GM23338 (cell line): ENCODE results near the gene SEPTIN11. TPM values are rescaled to one million over a fixed set of nuclear protein-coding genes. Genes with fewer than 3 reads are reported as not detected.

Experiments
- ATAC-seq: fragments of 200-7000 bp; cut with Tn5 transposase; 3 replicates; pipeline ENCODE4 v1.9.1; 2020
- DNase-seq: peaks from one replicate; pipeline ENCODE4 v3.0.0-alpha.2; 2015; ENCODE audit warnings: low spot score
- H2AFZ ChIP-seq: fragments of 200-600 bp; sonication (generic); 2 replicates; pipeline ENCODE4 v1.8.0; 2016; ENCODE audit warnings: antibody characterized with exemption, mild to moderate bottlenecking, moderate library complexity
- H3F3A ChIP-seq: fragments of 200-600 bp; sonication (generic); replicated peaks from 2 replicates; pipeline ENCODE4 v1.8.0; 2017; ENCODE audit warnings: antibody characterized with exemption, mixed run types, low read depth
- H3K27ac ChIP-seq: fragments of 200-600 bp; sonication (generic); 2 replicates; pipeline ENCODE4 v1.6.1; 2016; ENCODE audit warnings: low read depth
- H3K27me3 ChIP-seq: fragments of 200-600 bp; sonication (generic); 2 replicates; pipeline ENCODE4 v1.8.0; 2016; ENCODE audit warnings: mild to moderate bottlenecking, mixed run types, moderate library complexity; ENCODE audit not compliant: insufficient read depth
- H3K36me3 ChIP-seq: fragments of 200-600 bp; sonication (generic); 2 replicates; pipeline ENCODE4 v1.8.0; 2016; ENCODE audit warnings: mild to moderate bottlenecking; ENCODE audit not compliant: insufficient read depth
- H3K4me1 ChIP-seq: fragments of 200-600 bp; sonication (generic); 2 replicates; pipeline ENCODE4 v1.8.0; 2016; ENCODE audit warnings: mild to moderate bottlenecking, moderate library complexity; ENCODE audit not compliant: insufficient read depth
- H3K4me2 ChIP-seq: fragments of 200-600 bp; sonication (generic); 2 replicates; pipeline ENCODE4 v1.7.1; 2017; ENCODE audit warnings: mixed run types
- H3K4me3 ChIP-seq: fragments of 200-600 bp; sonication (generic); 2 replicates; pipeline ENCODE4 v1.6.1; 2016; ENCODE audit warnings: mixed run types
- H3K79me2 ChIP-seq: fragments of 200-600 bp; sonication (generic); replicated peaks from 2 replicates; pipeline ENCODE4 v1.8.0; 2017; ENCODE audit warnings: mild to moderate bottlenecking; ENCODE audit not compliant: insufficient read depth
- H3K9me2 ChIP-seq: fragments of 200-600 bp; sonication (generic); 2 replicates; pipeline ENCODE4 v1.8.0; 2017; ENCODE audit not compliant: insufficient read depth
- H4K20me1 ChIP-seq: fragments of 200-600 bp; sonication (generic); replicated peaks from 2 replicates; pipeline ENCODE4 v1.8.0; 2017; ENCODE audit warnings: mild to moderate bottlenecking; ENCODE audit not compliant: insufficient read depth
- H3K27ac Mint-ChIP-seq: 2 replicates; pipeline ENCODE4 v1.8.0; 2020; ENCODE audit warnings: inconsistent platforms, mild to moderate bottlenecking, moderate library complexity, mixed read lengths
- H3K27me3 Mint-ChIP-seq: 3 replicates; pipeline ENCODE4 v1.8.0; 2022; ENCODE audit warnings: low read depth, mild to moderate bottlenecking, moderate library complexity, mixed read lengths, inconsistent platforms; ENCODE audit not compliant: insufficient read depth, poor library complexity
- H3K36me3 Mint-ChIP-seq: 3 replicates; pipeline ENCODE4 v1.8.0; 2021; ENCODE audit warnings: low read depth, mild to moderate bottlenecking, inconsistent platforms, moderate library complexity, mixed read lengths
- H3K4me1 Mint-ChIP-seq: 3 replicates; pipeline ENCODE4 v1.8.0; 2020; ENCODE audit warnings: mild to moderate bottlenecking, inconsistent platforms, mixed read lengths
- H3K4me3 Mint-ChIP-seq: 3 replicates; pipeline ENCODE4 v1.8.0; 2021; ENCODE audit warnings: moderate library complexity, mild to moderate bottlenecking, inconsistent platforms, mixed read lengths
- H3K9me3 Mint-ChIP-seq: 3 replicates; pipeline ENCODE4 v1.8.0; 2020; ENCODE audit warnings: moderate library complexity, mild to moderate bottlenecking, inconsistent platforms, mixed read lengths
- CREB1 ChIP-seq: fragments of 250-450 bp; sonication (Bioruptor Pico); IDR thresholded peaks from 2 replicates; pipeline ENCODE4 v1.5.0; 2020; ENCODE audit warnings: low read depth, mild to moderate bottlenecking, moderate library complexity
- ETS1 ChIP-seq: IDR thresholded peaks from 2 replicates; pipeline ENCODE4 v1.6.1; 2016; ENCODE audit warnings: antibody characterized with exemption
- EZH2 ChIP-seq: fragments of 200-600 bp; sonication (generic); IDR thresholded peaks from one replicate; pipeline ENCODE4 v1.8.0; 2017; ENCODE audit warnings: antibody characterized with exemption, mild to moderate bottlenecking, low read depth; ENCODE audit not compliant: unreplicated experiment
- EZH2phosphoT487 ChIP-seq: fragments of 200-600 bp; sonication (generic); IDR thresholded peaks from one replicate; pipeline ENCODE4 v1.8.1; 2018; ENCODE audit warnings: antibody characterized with exemption; ENCODE audit not compliant: unreplicated experiment
- NANOG ChIP-seq: IDR thresholded peaks from 2 replicates; pipeline ENCODE4 v1.6.1; 2016; ENCODE audit warnings: antibody characterized with exemption, borderline replicate concordance
- POLR2AphosphoS5 ChIP-seq: IDR thresholded peaks from 2 replicates; pipeline ENCODE4 v1.6.1; 2016; ENCODE audit warnings: antibody characterized with exemption, low read depth
- REST ChIP-seq: IDR thresholded peaks from one replicate; pipeline ENCODE4 v1.6.1; 2018; ENCODE audit warnings: antibody characterized with exemption; ENCODE audit not compliant: unreplicated experiment
- STAT1 ChIP-seq: IDR thresholded peaks from one replicate; pipeline ENCODE4 v1.6.1; 2016; ENCODE audit warnings: antibody characterized with exemption; ENCODE audit not compliant: unreplicated experiment
- ZNF114 ChIP-seq: fragments of 250-450 bp; sonication (Bioruptor Pico); IDR thresholded peaks from 2 replicates; pipeline ENCODE4 v1.5.0; 2020; ENCODE audit warnings: mild to moderate bottlenecking, moderate library complexity
- ZNF462 ChIP-seq: fragments of 250-450 bp; sonication (Bioruptor Pico); IDR thresholded peaks from 2 replicates; pipeline ENCODE4 v1.5.0; 2020; ENCODE audit warnings: mild to moderate bottlenecking, moderate library complexity
- polyA plus RNA-seq: library from polyadenylated mRNA; unstranded; fragments of >200 nt; fragmentation: Nextera tagmentation; extraction: Ambion mirVana; gene quantifications from 2 replicates; pipeline ENCODE4 v1.2.1, GENCODE V29; 2016
- total RNA-seq: library from RNA; depleted of rRNA; stranded (reverse); fragments of >200 nt; shearing (Covaris generic); gene quantifications from 2 replicates; pipeline ENCODE4 v1.2.3, GENCODE V29; 2014
- TF ChIP-seq, protein P1 (sequence below), 2 experiments: fragments of 200-600 bp in 1 of 2; sonication (generic) in 1 of 2; conservative IDR thresholded peaks; 2 replicates each; pipeline versions ENCODE4 v1.5.1 to v1.6.1; 2016 to 2017; ENCODE audit warnings: antibody characterized with exemption in 2 of 2, low read depth in 2 of 2, mild to moderate bottlenecking in 2 of 2, moderate library complexity in 1 of 2

Gene SEPTIN11
- total and polyA plus RNA-seq, 2 experiments from 2014 or later: 80.0 to 81.6 TPM

DNA sequence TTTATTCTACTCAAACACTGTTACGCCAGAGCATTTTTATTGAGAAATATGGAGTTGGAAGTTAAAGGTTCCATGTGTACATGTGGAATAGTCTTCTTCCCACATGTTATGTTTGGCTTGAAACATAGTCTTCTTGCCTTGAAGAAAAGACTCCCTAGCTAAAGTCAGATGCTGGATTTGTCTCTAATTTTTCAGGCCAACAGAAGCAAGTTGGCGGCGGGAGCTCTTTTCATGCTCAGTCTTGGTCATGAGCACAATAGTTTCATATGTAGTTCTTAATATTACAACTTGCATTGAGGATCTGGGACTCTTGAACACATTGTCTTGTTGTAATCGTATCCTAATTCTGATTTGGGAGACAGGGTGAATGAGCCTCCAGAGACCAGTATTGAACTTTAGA lies 19.4 kb downstream of the SEPTIN11 start (continued):
- no peak for TF ChIP-seq REST
- no peak for TF ChIP-seq ETS1
- no peak for TF ChIP-seq EZH2phosphoT487
- TF ChIP-seq EZH2: no peak
- no peak for TF ChIP-seq ZNF114
- no peak for TF ChIP-seq CREB1
- TF ChIP-seq POLR2AphosphoS5: no peak
- no peak for TF ChIP-seq STAT1
- TF ChIP-seq NANOG: no peak
- TF ChIP-seq, protein P1, sequence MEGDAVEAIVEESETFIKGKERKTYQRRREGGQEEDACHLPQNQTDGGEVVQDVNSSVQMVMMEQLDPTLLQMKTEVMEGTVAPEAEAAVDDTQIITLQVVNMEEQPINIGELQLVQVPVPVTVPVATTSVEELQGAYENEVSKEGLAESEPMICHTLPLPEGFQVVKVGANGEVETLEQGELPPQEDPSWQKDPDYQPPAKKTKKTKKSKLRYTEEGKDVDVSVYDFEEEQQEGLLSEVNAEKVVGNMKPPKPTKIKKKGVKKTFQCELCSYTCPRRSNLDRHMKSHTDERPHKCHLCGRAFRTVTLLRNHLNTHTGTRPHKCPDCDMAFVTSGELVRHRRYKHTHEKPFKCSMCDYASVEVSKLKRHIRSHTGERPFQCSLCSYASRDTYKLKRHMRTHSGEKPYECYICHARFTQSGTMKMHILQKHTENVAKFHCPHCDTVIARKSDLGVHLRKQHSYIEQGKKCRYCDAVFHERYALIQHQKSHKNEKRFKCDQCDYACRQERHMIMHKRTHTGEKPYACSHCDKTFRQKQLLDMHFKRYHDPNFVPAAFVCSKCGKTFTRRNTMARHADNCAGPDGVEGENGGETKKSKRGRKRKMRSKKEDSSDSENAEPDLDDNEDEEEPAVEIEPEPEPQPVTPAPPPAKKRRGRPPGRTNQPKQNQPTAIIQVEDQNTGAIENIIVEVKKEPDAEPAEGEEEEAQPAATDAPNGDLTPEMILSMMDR (conservative IDR thresholded peaks at IDR 0.05; ENCODE audit: low read depth in 2 of 2): no peak

DNA sequence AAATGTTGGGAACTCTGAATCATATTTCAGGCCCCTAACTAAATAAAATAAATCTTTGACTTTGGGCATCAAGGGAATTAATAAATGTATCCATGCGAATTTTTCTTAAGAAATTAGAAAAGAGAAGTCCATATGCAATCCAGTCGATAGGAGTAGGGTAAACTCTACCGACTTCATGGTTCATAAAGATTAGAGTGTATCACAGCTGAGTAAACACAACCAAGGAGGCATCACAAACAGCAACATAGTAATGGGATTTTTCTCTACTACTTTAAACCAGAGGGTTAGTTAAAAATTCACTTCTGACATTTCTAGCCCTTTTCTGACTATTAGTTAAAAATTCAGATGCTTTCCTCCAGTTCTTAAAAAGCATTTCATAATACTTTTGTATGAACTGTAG lies 19.9 kb downstream of the SEPTIN11 start:
- peaks cover 22% of the 10 kb centered on the region; the same call in 1 of the 2 replicates for H3K4me1 ChIP-seq
- no peak for TF ChIP-seq EZH2phosphoT487
- no peak for TF ChIP-seq ZNF462

More for the DNA sequence above, 19.9 kb downstream of the SEPTIN11 start:
- no peak overlapping the region for H3K27ac Mint-ChIP-seq
- H3K4me1 Mint-ChIP-seq: peaks cover 42% of the 10 kb centered on the region
- no peaks in the 10 kb centered on the region for H4K20me1 ChIP-seq
- no peak overlapping the region for H3K27ac ChIP-seq
- H3F3A ChIP-seq: no peaks in the 10 kb centered on the region
- H3K9me2 ChIP-seq: no peaks in the 10 kb centered on the region
- no peak for ATAC-seq
- H2AFZ ChIP-seq: no peak overlapping the region
- H3K4me3 Mint-ChIP-seq: no peak overlapping the region
- DNase-seq: no peak
- no peak overlapping the region for H3K4me2 ChIP-seq
- H3K36me3 ChIP-seq: no peaks in the 10 kb centered on the region
- H3K36me3 Mint-ChIP-seq: peaks cover 6% of the 10 kb centered on the region
- H3K27me3 ChIP-seq: no peaks in the 10 kb centered on the region
- peaks cover 60% of the 10 kb centered on the region for H3K79me2 ChIP-seq
- H3K4me3 ChIP-seq: no peak overlapping the region
- no peaks in the 10 kb centered on the region for H3K9me3 Mint-ChIP-seq
- H3K27me3 Mint-ChIP-seq: no peaks in the 10 kb centered on the region
